ENCODE results near the gene WIPF3. TPM values are rescaled to one million over a fixed set of nuclear protein-coding genes. Genes with fewer than 3 reads are reported as not detected.

The WIPF3 gene
- total RNA-seq, 1 experiment from 2014 or later, result 0.26 TPM

DNA sequence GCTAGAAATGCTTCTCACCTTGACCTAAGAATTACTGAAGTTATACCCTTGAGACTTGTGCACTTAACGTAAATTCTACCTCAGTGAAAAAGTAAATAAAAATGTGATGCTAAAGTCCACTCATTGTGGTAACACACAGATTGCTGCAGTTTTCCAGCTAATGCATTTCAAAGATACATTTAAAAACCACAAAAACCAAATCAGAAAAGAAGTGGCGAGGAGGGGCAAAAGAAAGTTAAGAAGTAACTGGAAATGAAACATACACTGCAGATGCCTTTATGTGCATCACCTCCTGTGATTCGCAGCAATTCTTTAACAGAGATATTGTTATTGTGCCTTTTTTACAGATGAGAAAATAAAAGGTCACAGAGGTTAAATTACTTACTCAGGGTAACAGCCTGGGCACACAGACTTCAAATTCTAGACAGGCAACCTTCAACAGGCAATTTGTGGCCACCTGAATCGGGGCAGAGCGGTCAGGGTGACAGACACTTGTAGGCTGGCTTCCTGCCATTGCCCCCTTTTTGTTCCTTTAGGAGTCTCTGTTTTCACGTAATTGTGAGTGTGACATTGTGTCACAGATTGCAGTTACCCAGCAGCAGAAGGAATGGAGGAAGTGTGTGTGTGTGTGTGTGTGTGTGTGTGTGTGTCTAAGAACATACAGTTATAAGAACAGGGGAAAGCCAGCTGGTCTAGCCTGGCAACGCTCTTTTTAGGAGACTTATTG is 1.9 kb downstream of the WIPF3 start:
- Histone ChIP-seq H3K4me2 (no peak overlapping the region), H3K36me3 (ENCODE audit: low read depth) (no peaks in the 10 kb centered on the region), H3K4me1 (replicated peaks; ENCODE audit: insufficient read depth) (no peaks in the 10 kb centered on the region), H3K27ac (no peak overlapping the region), H3F3A (ENCODE audit: insufficient read depth, low read depth) (no peaks in the 10 kb centered on the region), H3K9me3 (ENCODE audit: insufficient read depth, low read depth) (no peaks in the 10 kb centered on the region), H3K9me2 (ENCODE audit: insufficient read depth) (no peaks in the 10 kb centered on the region), H3K79me2 (ENCODE audit: low read depth) (no peaks in the 10 kb centered on the region), H3K4me3 (no peak overlapping the region), H3K27me3 (ENCODE audit: insufficient read depth, low read depth) (peaks cover 37% of the 10 kb centered on the region), H2AFZ (no peak overlapping the region), H4K20me1 (ENCODE audit: insufficient read depth) (no peaks in the 10 kb centered on the region)
- TF ChIP-seq, protein P1, sequence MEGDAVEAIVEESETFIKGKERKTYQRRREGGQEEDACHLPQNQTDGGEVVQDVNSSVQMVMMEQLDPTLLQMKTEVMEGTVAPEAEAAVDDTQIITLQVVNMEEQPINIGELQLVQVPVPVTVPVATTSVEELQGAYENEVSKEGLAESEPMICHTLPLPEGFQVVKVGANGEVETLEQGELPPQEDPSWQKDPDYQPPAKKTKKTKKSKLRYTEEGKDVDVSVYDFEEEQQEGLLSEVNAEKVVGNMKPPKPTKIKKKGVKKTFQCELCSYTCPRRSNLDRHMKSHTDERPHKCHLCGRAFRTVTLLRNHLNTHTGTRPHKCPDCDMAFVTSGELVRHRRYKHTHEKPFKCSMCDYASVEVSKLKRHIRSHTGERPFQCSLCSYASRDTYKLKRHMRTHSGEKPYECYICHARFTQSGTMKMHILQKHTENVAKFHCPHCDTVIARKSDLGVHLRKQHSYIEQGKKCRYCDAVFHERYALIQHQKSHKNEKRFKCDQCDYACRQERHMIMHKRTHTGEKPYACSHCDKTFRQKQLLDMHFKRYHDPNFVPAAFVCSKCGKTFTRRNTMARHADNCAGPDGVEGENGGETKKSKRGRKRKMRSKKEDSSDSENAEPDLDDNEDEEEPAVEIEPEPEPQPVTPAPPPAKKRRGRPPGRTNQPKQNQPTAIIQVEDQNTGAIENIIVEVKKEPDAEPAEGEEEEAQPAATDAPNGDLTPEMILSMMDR (conservative IDR thresholded peaks at IDR 0.05), result no peak
- no peak for TF ChIP-seq EZH2 (IDR thresholded peaks at IDR 0.05; ENCODE audit: low read depth)
- CTCF ChIA-PET, result no interaction called here
- no TSS peak for BruUV-seq (replicated peaks)
- POLR2A ChIA-PET (ENCODE audit: unreplicated experiment), result no interaction called here
- DNase-seq, result peak in 1 of 2 experiments; percentile 9
- intact Hi-C loops (cut with micrococcal nuclease; ENCODE audit: unreplicated experiment), result no loop called here

DNA sequence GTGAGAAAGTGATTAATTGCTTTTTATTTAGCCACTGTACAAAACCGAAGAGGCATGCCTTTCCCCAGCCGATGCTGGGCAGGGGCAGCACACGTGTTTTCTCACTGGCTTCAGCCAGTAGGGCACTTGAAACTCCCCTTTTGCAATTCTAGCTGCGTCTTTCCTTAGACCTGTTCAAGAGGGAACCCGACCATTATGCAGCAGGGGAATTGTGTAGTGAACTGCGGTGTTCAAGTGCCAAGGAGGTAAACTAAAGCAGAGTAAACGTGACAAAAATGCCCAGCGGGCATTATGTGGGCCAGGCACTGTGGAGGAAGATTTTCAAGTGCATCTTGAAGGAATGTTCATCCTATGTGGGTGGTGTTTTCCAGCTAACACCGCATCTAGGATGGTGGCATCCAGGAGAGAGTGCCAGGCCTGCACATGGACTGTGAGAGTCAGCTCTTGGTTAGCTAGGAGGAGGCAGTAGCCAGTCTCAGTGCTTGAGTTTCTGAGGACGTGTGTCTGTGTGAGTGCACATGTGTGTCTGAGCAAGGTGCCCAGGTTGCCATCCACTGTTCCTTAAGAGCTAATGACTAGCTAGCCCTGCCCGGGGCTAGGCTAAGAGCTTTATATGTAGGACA is 3.3 kb downstream of the WIPF3 start:
- no peak overlapping the region for H3K4me3 ChIP-seq
- H3K27ac ChIP-seq, result no peak overlapping the region
- no peaks in the 10 kb centered on the region for H3F3A ChIP-seq (ENCODE audit: insufficient read depth, low read depth)
- H3K27me3 ChIP-seq (ENCODE audit: insufficient read depth, low read depth), result peaks cover 40% of the 10 kb centered on the region
- no peak overlapping the region for H3K4me2 ChIP-seq
- no peaks in the 10 kb centered on the region for H3K36me3 ChIP-seq (ENCODE audit: low read depth)
- BruUV-seq (replicated peaks), result no TSS peak
- DNase-seq, result no peak
- H3K4me1 ChIP-seq (replicated peaks; ENCODE audit: insufficient read depth), result no peaks in the 10 kb centered on the region
- ChIA-PET CTCF (no interaction called here), POLR2A (ENCODE audit: unreplicated experiment) (no interaction called here)
- no peaks in the 10 kb centered on the region for H4K20me1 ChIP-seq (ENCODE audit: insufficient read depth)
- TF ChIP-seq EZH2 (IDR thresholded peaks at IDR 0.05; ENCODE audit: low read depth), result no peak
- TF ChIP-seq, protein P1 (conservative IDR thresholded peaks at IDR 0.05), result no peak
- intact Hi-C loops (cut with micrococcal nuclease; ENCODE audit: unreplicated experiment), result no loop called here
- no peaks in the 10 kb centered on the region for H3K9me2 ChIP-seq (ENCODE audit: insufficient read depth)
- no peaks in the 10 kb centered on the region for H3K79me2 ChIP-seq (ENCODE audit: low read depth)
- H2AFZ ChIP-seq, result no peak overlapping the region
- no peaks in the 10 kb centered on the region for H3K9me3 ChIP-seq (ENCODE audit: insufficient read depth, low read depth)

DNA sequence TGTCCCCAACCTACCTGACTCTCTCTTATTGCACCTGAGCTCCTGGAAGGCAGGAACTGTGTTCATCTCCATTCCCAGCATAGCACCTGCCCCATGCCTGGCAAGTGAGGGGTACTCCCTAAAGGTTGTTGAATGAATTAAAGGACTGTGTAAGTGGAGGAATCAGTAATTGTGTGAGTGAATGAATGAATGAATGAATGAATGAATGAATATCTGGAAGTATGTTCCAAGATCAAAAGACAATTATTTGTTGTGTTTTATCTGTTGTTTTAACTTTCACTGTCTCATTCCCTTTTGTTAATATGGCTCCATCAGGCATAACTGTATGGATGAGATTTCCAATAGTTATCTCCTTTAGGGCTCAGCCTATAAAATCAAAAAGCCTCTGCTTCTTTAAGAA is 4.0 kb downstream of the WIPF3 start:
- POLR2A ChIA-PET (ENCODE audit: unreplicated experiment), result no interaction called here
- peaks cover 40% of the 10 kb centered on the region for H3K27me3 ChIP-seq (ENCODE audit: insufficient read depth, low read depth)
- TF ChIP-seq, protein P1 (conservative IDR thresholded peaks at IDR 0.05), result no peak
- TF ChIP-seq EZH2 (IDR thresholded peaks at IDR 0.05; ENCODE audit: low read depth), result no peak
- no peaks in the 10 kb centered on the region for H3K9me3 ChIP-seq (ENCODE audit: insufficient read depth, low read depth)
- CTCF ChIA-PET, result no interaction called here
- H3K79me2 ChIP-seq (ENCODE audit: low read depth), result no peaks in the 10 kb centered on the region
- no peak overlapping the region for H3K4me2 ChIP-seq
- no peak overlapping the region for H3K27ac ChIP-seq
- no peaks in the 10 kb centered on the region for H4K20me1 ChIP-seq (ENCODE audit: insufficient read depth)
- H3K4me3 ChIP-seq, result no peak overlapping the region
- H3K36me3 ChIP-seq (ENCODE audit: low read depth), result no peaks in the 10 kb centered on the region
- no peaks in the 10 kb centered on the region for H3K4me1 ChIP-seq (replicated peaks; ENCODE audit: insufficient read depth)
- no peak overlapping the region for H2AFZ ChIP-seq
- BruUV-seq (replicated peaks), result no TSS peak
- no peaks in the 10 kb centered on the region for H3F3A ChIP-seq (ENCODE audit: insufficient read depth, low read depth)
- no peaks in the 10 kb centered on the region for H3K9me2 ChIP-seq (ENCODE audit: insufficient read depth)
- DNase-seq, result peak in 1 of 2 experiments; percentile 12
- intact Hi-C loops (cut with micrococcal nuclease; ENCODE audit: unreplicated experiment), result no loop called here
